ENCODE results near the gene PKHD1.

PKHD1 gene

DNA sequence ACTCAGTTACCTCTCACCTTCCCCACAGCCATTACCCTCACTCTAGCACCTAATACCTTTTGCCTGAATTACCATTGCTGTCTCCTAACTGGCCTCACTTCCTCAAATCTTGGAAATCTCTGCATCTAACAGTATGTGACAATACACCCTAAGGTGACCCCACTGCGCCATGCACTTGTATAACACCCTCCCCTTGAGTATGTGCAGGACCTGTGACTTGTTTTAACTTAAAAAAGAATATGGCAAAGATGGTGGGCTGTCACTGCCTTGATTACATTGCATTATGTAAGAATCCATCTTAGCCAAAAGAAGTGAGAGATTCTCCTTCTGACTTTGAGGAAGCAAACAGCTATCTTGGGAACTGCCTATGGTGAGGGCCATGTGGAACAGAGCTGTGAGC lies 29.9 kb upstream of the PKHD1 start:
- TF ChIP-seq GATA1 (IDR thresholded peaks at IDR 0.05; ENCODE audit: low read depth, low read length) (no peak), POLR2A (IDR thresholded peaks at IDR 0.05; ENCODE audit: low read length) (no peak)

DNA sequence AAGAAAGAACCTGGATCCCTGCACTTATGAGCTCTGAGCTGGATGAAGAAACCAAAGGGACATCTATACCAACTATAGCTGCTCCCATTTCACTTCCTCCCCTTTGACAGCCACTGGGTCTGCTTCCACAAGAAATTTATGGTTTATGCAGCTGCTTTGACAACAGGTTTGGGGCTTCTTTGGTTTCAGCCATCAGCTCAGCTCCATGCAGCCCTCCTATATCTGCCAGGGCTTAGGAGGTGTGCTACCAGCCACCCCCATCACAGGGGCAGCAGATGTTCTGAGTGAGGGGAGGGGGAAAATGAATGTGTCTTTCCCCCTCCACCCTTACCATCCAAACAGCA lies 29.2 kb upstream of the PKHD1 start:
- no peak for DNase-seq
- TF ChIP-seq GATA1 (IDR thresholded peaks at IDR 0.05; ENCODE audit: low read depth, low read length), result no peak
- no peak for TF ChIP-seq POLR2A (IDR thresholded peaks at IDR 0.05; ENCODE audit: low read length)

More for the DNA sequence above, 29.9 kb upstream of the PKHD1 start:
- no peak for DNase-seq

DNA sequence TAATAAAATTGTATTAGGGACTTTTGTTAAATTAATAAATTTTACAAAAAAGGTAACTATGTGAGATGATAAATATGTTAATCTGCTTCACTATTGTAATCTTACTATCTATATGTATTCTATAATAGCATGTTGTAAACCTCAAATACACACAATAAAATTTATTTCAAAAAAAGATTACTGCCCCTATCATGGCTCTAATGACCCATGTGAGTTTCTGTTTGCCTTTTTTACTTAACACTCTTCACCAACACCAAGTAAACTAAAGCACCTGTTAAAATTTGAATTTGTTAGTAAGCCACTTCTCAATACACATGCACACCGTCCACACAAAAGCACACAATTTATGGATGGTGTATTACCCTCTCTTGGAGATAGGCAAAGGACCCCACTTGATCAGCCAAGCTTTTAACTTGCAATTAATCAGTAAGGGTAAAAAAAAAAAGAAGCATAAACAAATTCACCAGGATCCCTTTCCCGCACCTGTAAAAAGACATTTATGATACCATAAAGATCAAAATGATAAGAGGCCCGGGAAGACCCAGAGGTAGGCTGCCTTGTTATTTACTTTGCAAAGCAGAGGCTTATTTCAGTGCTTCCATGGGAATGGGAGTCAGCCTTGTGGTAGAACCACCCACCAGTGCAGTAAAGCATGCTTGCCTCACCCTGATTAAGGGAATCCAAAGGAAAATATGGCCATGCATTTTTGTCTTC lies 28.6 kb upstream of the PKHD1 start:
- DNase-seq, result no peak
- TF ChIP-seq GATA1 (IDR thresholded peaks at IDR 0.05; ENCODE audit: low read depth, low read length) (no peak), POLR2A (IDR thresholded peaks at IDR 0.05; ENCODE audit: low read length) (no peak)

DNA sequence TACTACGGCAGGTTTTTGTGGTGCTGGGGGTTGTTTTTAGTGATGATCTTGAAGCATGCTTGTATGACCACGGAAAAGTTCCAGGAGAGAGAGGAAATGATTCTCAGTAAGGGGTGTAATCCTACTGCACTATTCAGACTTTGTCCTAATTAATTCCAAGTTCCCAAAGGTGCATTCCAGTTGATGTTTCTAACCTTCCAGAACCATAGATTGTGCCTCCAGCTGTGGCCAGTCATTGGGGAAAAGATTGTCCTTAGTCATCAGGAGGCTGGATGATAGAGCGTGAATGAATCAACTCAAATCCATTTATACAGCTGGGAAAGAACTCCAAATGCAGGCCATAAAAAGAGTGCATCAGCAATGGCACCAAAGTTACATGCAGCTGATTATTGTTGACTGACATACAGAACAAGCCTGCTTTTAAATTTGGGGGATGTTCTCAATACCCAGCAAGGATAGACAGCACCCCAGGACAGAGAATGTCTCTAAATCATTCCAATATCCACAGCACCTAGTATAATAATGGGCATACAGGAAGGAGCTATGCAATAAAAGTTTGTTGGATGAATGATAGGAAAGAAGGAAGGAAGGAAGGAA lies 27.8 kb upstream of the PKHD1 start:
- DNase-seq, result no peak
- no peak for TF ChIP-seq POLR2A (IDR thresholded peaks at IDR 0.05; ENCODE audit: low read length)
- no peak for TF ChIP-seq GATA1 (IDR thresholded peaks at IDR 0.05; ENCODE audit: low read depth, low read length)

DNA sequence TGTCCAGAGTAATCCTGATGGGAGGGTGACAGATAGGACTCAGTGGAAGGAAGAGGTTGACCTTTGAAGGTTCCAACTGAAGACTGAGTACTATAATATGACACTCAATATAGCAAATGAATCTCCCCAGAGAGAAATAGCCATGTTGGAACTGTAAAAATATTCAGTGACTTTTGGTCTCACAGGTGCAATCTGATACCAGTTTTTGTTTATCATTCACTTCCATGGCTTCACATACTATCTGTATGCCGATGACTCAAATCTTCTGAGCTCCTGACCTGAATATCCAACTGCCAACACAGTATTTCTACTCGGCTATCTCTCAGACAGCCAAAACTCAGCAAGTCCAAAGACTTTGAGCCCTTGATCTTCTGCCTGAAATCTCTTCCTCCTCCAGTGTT lies 21.8 kb upstream of the PKHD1 start:
- DNase-seq, result no peak
- TF ChIP-seq GATA1 (IDR thresholded peaks at IDR 0.05; ENCODE audit: low read depth, low read length), result no peak
- TF ChIP-seq POLR2A (IDR thresholded peaks at IDR 0.05; ENCODE audit: low read length), result no peak

DNA sequence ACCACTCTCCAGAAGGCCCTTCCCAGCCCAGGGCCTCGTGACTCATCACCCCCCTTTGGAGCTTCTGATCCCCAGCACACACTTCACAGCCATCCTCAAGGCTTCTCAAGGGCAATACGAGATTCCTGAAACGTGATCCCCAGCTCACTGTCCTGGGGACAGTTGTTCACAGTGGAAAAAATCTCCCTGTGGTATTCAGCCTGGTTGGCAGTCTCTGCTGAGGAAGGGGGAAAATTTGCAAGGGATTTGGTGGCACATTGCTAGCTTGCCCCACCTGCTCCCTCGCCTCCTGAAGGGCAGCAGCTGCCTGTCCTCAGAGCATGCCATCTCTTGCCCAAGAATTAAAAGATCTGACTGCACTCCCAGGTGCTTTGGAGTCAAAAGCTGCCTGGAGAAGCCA lies 20.7 kb upstream of the PKHD1 start:
- DNase-seq, result no peak
- TF ChIP-seq GATA1 (IDR thresholded peaks at IDR 0.05; ENCODE audit: low read depth, low read length) (no peak), POLR2A (IDR thresholded peaks at IDR 0.05; ENCODE audit: low read length) (no peak)

DNA sequence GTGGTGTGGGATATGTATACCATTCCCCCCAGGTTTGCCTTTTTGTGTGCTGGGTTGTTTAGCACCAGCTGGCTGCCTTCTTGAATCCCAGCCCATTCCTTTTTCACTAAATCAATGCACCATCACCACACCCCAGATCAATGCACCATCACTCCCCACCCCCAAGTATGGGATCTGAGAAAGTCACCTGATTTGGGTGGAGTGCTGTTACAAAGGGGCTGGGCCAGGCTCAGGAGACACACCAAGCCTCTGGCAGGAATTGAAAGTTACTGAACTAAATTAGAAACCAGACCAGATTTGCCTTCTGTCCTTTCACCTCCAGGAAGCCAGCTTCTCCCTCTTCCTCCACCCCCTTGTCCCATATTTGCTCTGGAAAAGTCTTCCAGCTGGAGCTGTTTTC lies 19.6 kb upstream of the PKHD1 start:
- no peak for DNase-seq
- TF ChIP-seq POLR2A (IDR thresholded peaks at IDR 0.05; ENCODE audit: low read length), result no peak

DNA sequence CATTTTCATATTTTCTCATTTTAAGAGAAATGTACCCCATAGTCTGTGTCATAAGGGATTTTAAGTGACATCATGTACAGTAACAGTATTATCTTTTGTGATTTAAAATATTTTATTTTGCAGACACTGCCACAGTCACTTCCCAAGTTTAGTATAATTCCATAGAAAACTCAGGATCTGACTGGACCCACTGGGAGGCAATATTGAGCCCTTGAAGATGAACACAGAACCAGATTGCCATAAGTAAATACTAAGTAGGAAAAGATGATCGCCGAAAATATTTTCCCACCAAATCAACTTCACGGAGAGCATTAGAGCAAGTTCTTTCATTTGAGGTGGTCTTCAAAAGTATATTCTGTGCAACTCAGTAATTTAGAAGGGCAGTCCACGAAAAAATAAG lies 17.6 kb upstream of the PKHD1 start:
- no peak for TF ChIP-seq POLR2A (IDR thresholded peaks at IDR 0.05; ENCODE audit: low read length)
- DNase-seq, result no peak

DNA sequence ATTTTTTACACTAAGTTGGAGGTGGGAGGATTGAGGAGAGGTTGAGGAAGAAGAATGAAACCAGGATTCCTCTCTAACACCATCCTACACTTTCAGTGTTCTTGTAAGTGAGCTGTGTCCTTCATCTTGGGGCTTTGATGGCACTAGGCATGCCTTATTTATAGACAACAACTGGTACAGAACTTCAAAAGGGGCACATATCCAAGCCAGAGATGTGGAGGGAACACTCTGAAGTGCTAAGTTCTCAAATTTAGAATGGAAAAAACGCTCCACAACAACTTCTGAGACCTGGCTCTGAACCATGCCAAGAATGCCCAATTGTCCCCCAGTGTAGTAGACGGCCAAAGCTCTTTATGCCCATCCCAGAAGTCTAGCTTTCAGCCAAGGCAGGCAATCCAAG lies 16.2 kb upstream of the PKHD1 start:
- no peak for DNase-seq
- TF ChIP-seq POLR2A (IDR thresholded peaks at IDR 0.05; ENCODE audit: low read length) (no peak), GATA1 (IDR thresholded peaks at IDR 0.05; ENCODE audit: low read depth, low read length) (no peak)

DNA sequence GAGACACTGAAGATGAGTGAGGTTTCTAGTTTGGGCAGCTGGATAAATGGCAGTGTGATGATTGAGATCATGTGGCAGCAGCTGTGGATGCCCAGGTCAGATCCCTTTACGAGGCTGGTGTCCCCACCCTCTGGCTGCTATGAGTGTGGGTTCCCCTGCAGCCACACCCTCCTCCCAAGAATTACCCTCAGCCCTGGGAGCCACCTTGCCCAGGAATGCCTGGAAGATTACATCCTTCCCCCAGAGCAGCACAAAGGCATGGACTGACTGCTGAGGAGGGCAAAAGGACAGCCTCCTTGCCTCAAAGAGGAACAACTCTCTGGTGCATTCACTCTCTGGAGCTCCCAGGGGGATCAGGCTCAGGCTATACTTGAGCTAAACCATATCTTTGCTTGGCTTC lies 15.0 kb upstream of the PKHD1 start:
- DNase-seq, result no peak
- TF ChIP-seq POLR2A (IDR thresholded peaks at IDR 0.05; ENCODE audit: low read length) (no peak), GATA1 (IDR thresholded peaks at IDR 0.05; ENCODE audit: low read depth, low read length) (no peak)

DNA sequence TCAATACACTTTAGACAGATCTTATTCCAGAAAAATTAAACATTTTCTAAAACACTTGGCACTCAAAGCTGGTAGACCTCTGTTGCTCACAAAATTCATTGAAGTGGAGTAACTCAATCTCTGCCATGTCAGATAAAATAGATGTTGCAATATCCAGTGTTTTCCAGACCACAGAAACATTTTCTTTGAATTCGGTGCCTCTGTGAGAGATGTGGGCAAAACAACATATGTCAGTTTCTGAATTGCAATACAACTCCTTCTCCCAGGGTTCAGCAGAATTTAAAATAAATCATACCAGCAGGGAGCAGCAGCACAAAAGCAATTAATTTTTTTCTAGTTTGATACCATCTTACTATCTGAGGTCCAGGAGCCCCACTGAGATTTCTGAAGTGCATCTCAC lies 11.3 kb upstream of the PKHD1 start:
- TF ChIP-seq GATA1 (IDR thresholded peaks at IDR 0.05; ENCODE audit: low read depth, low read length), result no peak
- no peak for TF ChIP-seq POLR2A (IDR thresholded peaks at IDR 0.05; ENCODE audit: low read length)
- no peak for DNase-seq

DNA sequence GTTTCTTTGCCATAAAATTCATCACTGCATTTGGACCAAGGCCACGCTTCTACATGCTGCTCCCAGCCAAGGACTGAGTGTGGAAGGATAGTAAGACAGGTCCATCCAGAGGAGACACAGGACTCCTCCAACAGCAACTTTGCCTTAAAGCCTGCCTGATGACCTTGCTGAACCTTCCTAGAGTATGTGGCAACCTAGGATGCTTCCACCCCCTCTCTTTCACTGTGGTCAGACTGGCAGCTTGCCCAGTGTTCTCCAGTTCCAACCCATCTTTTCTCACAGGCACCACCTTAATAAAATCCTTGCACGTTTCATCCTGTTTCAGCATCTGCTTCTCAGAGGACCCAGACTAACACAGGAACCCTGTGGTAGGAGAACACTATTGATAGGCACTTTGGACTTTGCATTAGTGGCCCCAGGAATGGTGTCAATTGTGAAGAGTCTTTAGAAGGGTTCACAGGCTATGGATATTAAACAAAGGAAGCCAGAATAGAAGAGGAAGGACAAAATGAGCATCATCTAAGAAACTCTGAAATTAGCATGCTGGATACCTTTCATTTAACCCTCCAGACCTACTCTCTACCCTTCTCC lies 2.4 kb upstream of the PKHD1 start:
- TF ChIP-seq GATA1 (IDR thresholded peaks at IDR 0.05; ENCODE audit: low read depth, low read length) (no peak), POLR2A (IDR thresholded peaks at IDR 0.05; ENCODE audit: low read length) (no peak)
- DNase-seq, result no peak

DNA sequence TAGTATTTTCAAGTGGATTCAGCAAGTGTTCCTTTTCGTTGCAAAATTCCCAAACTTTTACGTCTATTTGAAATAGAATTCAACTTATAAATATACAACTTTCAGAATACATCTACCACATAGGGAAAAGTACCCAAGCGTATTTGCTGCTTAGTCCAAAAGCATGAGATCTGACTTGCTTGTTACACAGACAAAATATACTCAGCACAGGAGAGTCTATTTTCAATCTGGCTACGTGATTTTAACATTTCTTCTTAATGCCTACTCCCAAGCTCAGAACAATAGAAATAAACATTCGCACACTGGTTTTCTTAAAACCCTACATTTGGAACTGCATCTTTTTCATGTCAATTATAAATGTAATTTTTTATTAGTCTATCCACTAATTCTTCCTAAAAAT lies 672 bp downstream of the PKHD1 start:
- TF ChIP-seq GATA1 (IDR thresholded peaks at IDR 0.05; ENCODE audit: low read depth, low read length) (no peak), POLR2A (IDR thresholded peaks at IDR 0.05; ENCODE audit: low read length) (no peak)
- no peak for DNase-seq

DNA sequence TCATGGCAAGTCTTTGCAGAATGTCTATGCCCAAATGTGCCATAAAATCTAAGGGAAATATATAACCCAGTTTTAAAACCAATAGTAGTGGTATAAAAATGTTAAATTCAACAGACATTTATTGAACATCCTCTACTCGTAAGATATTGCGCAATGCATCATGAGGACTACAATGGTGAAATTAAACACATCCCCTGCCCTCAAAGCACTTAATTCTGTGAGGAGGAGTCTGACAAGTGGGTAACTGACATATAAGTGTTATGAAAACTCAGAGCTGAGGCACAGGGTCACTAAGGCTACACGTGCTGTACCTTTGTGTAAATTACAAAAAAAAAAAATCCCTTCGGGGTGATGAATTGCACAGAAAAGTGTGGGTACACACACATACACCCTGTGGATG lies 6.2 kb downstream of the PKHD1 start:
- no peak for DNase-seq
- no peak for TF ChIP-seq POLR2A (IDR thresholded peaks at IDR 0.05; ENCODE audit: low read length)
- no peak for TF ChIP-seq GATA1 (IDR thresholded peaks at IDR 0.05; ENCODE audit: low read depth, low read length)

DNA sequence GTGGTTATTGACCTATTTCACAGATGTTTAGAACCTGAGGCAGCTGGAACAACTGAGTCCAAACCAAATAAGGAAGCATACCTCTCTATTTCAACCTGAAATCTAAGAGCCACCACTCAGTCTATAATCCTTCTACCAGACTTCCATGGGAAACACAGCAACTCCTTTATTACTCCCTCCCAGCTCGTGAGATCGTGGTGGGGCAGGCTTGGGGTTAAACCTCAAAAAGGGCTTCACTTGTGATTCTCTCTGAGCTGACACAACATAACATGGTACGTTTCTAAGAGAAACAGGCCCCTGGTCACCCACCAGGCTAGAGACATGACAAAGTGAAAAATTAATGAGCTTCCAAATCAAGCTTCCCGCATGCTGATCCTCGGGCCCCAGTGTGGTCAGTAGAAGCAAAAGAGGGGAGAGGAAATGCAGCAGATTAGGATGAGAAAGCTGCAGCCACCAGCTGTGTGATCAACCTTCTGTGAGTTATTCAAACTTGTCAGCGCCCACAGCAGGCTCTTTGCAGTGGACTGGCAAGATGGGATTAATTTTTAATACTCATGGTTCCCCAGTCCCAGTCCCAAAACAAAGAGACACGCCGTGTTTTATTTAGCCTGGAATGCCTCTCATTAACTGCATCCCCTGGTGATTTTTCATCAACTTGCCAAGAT lies 9.3 kb downstream of the PKHD1 start:
- no peak for DNase-seq
- TF ChIP-seq GATA1 (IDR thresholded peaks at IDR 0.05; ENCODE audit: low read depth, low read length), result no peak
- TF ChIP-seq POLR2A (IDR thresholded peaks at IDR 0.05; ENCODE audit: low read length), result no peak
